Measurements from ENCODE around the gene UBTF. TPM values are rescaled to one million over a fixed set of nuclear protein-coding genes. Genes with fewer than 3 reads are reported as not detected.

The UBTF gene
- total and polyA plus RNA-seq, 2 of the 8 experiments (the other 6 are each of a cell fraction or from before 2014, with no cell fraction given): 14.7 to 106 TPM

DNA sequence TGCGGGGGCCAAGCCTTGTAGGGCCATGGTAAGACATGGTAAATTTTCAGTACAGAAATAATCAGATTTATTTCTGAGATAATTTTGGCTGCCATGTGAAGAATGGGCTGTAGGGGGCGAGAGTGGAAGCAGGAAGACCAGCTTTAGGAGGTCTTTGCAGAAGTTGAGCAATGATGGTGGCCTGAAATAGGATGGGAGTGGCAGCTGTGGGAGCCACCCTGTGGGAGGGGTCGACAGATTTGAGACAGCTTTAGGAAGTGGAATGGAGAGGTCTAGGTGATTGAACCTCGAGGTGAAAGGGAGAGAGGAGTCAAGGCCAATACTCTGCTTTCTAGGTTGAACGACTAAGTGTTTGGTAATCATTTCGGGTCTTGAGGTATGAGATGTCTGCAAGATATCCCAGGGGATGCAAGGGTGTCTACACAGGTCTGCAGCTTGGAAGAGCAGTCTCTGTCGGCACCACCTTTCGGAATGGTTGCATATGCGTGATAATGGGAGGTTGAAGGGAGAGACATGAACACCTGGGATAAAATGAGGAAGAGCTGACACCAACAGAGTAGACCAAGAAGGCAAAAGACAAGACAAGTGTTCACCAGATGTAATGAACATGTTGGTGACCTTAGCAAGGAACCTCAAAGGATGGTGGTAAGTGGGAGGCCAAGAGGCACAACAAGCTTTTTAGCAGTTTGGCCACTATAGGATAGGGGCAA is 15.6 kb downstream of the UBTF start (continued):
- peak; percentile 98 for TF ChIP-seq CEBPB (IDR thresholded peaks at IDR 0.05; ENCODE audit: low read depth, low read length)
- TF ChIP-seq CTCF (IDR thresholded peaks at IDR 0.05; ENCODE audit: control extremely low read depth in 1 of 3, insufficient read depth in 1 of 3, low read depth in 1 of 3, low read length in 3 of 3): peak; percentile 27 to 78 (median 71)
- no peak for TF ChIP-seq HDAC2 (IDR thresholded peaks at IDR 0.05; ENCODE audit: borderline replicate concordance in 1 of 2, low read depth in 2 of 2, low read length in 2 of 2)
- TF ChIP-seq RAD21 (IDR thresholded peaks at IDR 0.05 in 1 of 2, conservative IDR thresholded peaks at IDR 0.05 in 1 of 2; ENCODE audit: low read depth in 2 of 2, low read length in 2 of 2): peak; percentile 62 to 65
- TF ChIP-seq YY1 (IDR thresholded peaks at IDR 0.05; ENCODE audit: low read depth, low read length): peak; percentile 74
- TF ChIP-seq SIN3A (conservative IDR thresholded peaks at IDR 0.05 in 1 of 2, IDR thresholded peaks at IDR 0.05 in 1 of 2; ENCODE audit: low read depth in 1 of 2, low read length in 2 of 2): peak in 1 of 2 experiments; percentile 60; a peak in 1 of 4 replicates
